ENCODE data around the gene PPP3CA. TPM values are rescaled to one million over a fixed set of nuclear protein-coding genes. Genes with fewer than 3 reads are reported as not detected.

Gene PPP3CA
- total RNA-seq, 2 donors from 2014 or later: 36.6 to 39.2 TPM

DNA sequence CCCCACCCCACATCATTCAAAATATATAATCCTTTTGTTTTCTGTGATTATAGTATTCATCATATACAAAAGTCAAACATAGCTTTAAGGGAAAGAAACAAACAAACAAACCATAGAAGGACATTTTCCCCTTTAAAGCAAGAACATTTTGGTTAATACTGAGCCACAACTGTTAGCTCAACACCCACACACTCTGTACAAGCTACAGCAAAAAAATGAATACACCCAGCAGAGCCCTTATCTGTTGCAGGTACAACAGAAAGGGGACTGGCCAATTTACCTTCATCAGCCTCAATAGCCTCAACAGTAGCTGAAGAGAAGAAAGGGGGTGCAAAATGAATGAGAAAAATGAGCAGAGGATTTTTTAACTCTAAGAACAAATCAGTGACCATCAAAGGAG is 318.4 kb downstream of the PPP3CA start:
- peaks cover 23% of the 10 kb centered on the region for H3K4me1 Mint-ChIP-seq
- no peak for DNase-seq
- Histone ChIP-seq H3K4me1 (ENCODE audit: control insufficient read depth, insufficient read depth, low read length) (no peaks in the 10 kb centered on the region), H3K9me3 (ENCODE audit: control insufficient read depth, low read length) (no peaks in the 10 kb centered on the region), H3K27ac (ENCODE audit: low read depth, low read length) (no peak overlapping the region), H3K4me3 (ENCODE audit: low read length) (no peak overlapping the region), H3K36me3 (ENCODE audit: control insufficient read depth, insufficient read depth, low read length) (peaks cover 16% of the 10 kb centered on the region), H3K27me3 (ENCODE audit: control insufficient read depth, insufficient read depth, low read length, poor library complexity, severe bottlenecking) (no peaks in the 10 kb centered on the region), H3K9ac (ENCODE audit: extremely low read depth, low read length, poor library complexity, severe bottlenecking) (no peak overlapping the region)
- H3K4me3 Mint-ChIP-seq: no peak overlapping the region
- peak overlapping the region; percentile 44 for H3K27ac Mint-ChIP-seq
- TF ChIP-seq, protein P1, sequence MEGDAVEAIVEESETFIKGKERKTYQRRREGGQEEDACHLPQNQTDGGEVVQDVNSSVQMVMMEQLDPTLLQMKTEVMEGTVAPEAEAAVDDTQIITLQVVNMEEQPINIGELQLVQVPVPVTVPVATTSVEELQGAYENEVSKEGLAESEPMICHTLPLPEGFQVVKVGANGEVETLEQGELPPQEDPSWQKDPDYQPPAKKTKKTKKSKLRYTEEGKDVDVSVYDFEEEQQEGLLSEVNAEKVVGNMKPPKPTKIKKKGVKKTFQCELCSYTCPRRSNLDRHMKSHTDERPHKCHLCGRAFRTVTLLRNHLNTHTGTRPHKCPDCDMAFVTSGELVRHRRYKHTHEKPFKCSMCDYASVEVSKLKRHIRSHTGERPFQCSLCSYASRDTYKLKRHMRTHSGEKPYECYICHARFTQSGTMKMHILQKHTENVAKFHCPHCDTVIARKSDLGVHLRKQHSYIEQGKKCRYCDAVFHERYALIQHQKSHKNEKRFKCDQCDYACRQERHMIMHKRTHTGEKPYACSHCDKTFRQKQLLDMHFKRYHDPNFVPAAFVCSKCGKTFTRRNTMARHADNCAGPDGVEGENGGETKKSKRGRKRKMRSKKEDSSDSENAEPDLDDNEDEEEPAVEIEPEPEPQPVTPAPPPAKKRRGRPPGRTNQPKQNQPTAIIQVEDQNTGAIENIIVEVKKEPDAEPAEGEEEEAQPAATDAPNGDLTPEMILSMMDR (conservative IDR thresholded peaks at IDR 0.05): no peak
- no peaks in the 10 kb centered on the region for H3K9me3 Mint-ChIP-seq
- H3K27me3 Mint-ChIP-seq (ENCODE audit: insufficient read depth): no peaks in the 10 kb centered on the region
- peaks cover 13% of the 10 kb centered on the region for H3K36me3 Mint-ChIP-seq (ENCODE audit: low read depth)

- Histone ChIP-seq H3K4me3 (ENCODE audit: low read length) (no peak overlapping the region), H3K4me1 (ENCODE audit: control insufficient read depth, insufficient read depth, low read length) (no peaks in the 10 kb centered on the region), H3K27me3 (ENCODE audit: control insufficient read depth, insufficient read depth, low read length, poor library complexity, severe bottlenecking) (no peaks in the 10 kb centered on the region), H3K36me3 (ENCODE audit: control insufficient read depth, insufficient read depth, low read length) (peaks cover 16% of the 10 kb centered on the region), H3K27ac (ENCODE audit: low read depth, low read length) (no peak overlapping the region), H3K9ac (ENCODE audit: extremely low read depth, low read length, poor library complexity, severe bottlenecking) (no peak overlapping the region), H3K9me3 (ENCODE audit: control insufficient read depth, low read length) (no peaks in the 10 kb centered on the region)
- H3K27ac Mint-ChIP-seq: no peak overlapping the region
- no peaks in the 10 kb centered on the region for H3K9me3 Mint-ChIP-seq
- peaks cover 17% of the 10 kb centered on the region for H3K4me1 Mint-ChIP-seq
- no peak overlapping the region for H3K4me3 Mint-ChIP-seq
- TF ChIP-seq, protein P1 (conservative IDR thresholded peaks at IDR 0.05): no peak
- no peak for DNase-seq
- peaks cover 17% of the 10 kb centered on the region for H3K36me3 Mint-ChIP-seq (ENCODE audit: low read depth)
- H3K27me3 Mint-ChIP-seq (ENCODE audit: insufficient read depth): no peaks in the 10 kb centered on the region
These were observed 319.6 kb downstream of the PPP3CA start for GRCh38 chr4:101027721-101028120.

DNA sequence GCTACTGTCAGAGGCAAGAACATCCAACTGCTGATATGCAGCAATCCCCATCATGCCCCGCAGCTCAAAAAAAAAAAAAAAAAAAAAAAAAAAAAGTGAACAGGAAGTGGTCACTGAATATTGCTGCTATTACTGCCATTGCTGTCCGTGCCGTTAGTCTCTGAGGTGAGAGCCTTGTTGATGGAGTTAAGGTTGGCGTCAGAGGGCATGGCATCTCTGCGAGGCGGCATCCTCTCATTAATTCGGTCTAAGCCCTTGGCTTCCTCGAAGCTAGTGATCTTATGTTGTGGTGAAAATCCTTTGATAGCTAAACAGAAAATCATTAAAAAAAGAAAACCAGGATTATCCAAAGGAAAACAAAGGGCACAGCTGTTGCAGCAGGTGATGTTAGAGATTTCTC is 321.6 kb downstream of the PPP3CA start:
- H3K27ac Mint-ChIP-seq: no peak overlapping the region

More for the DNA sequence above, 321.6 kb downstream of the PPP3CA start:
- H3K9me3 Mint-ChIP-seq: no peaks in the 10 kb centered on the region
- no peaks in the 10 kb centered on the region for H3K27me3 ChIP-seq (ENCODE audit: control insufficient read depth, insufficient read depth, low read length, poor library complexity, severe bottlenecking)
- peaks cover 17% of the 10 kb centered on the region for H3K36me3 Mint-ChIP-seq (ENCODE audit: low read depth)
- no peak overlapping the region for H3K27ac ChIP-seq (ENCODE audit: low read depth, low read length)
- peaks cover 9% of the 10 kb centered on the region for H3K4me1 ChIP-seq (ENCODE audit: control insufficient read depth, insufficient read depth, low read length)
- 96 to 100% methylated on average over 3 to 8 of the region's 8 CpGs for WGBS, 2 experiments (ENCODE audit: insufficient coverage in 1 of 2, insufficient read length in 1 of 2)
- no peaks in the 10 kb centered on the region for H3K9me3 ChIP-seq (ENCODE audit: control insufficient read depth, low read length)
- no peak overlapping the region for H3K4me3 ChIP-seq (ENCODE audit: low read length)
- no peak overlapping the region for H3K9ac ChIP-seq (ENCODE audit: extremely low read depth, low read length, poor library complexity, severe bottlenecking)
- TF ChIP-seq, protein P1 (conservative IDR thresholded peaks at IDR 0.05): no peak
- peaks cover 21% of the 10 kb centered on the region for H3K4me1 Mint-ChIP-seq
- no peak overlapping the region for H3K4me3 Mint-ChIP-seq
- DNase-seq: no peak
- no peaks in the 10 kb centered on the region for H3K27me3 Mint-ChIP-seq (ENCODE audit: insufficient read depth)
- H3K36me3 ChIP-seq (ENCODE audit: control insufficient read depth, insufficient read depth, low read length): peaks cover 19% of the 10 kb centered on the region
